Measurements from ENCODE around the gene FCAMR.

The FCAMR gene

GRCh38 chr1:206922524-206922923, 47.7 kb downstream of the FCAMR start:
- peaks cover 26% of the 10 kb centered on the region for H3K4me1 Mint-ChIP-seq (ENCODE audit: low read depth)
- H3K27me3 Mint-ChIP-seq: no peaks in the 10 kb centered on the region
- no peak overlapping the region for H3K4me3 Mint-ChIP-seq
- H3K36me3 Mint-ChIP-seq (ENCODE audit: low read depth): peaks cover 13% of the 10 kb centered on the region
- no peaks in the 10 kb centered on the region for H3K9me3 Mint-ChIP-seq
- H3K27ac Mint-ChIP-seq: no peak overlapping the region

GRCh38 chr1:206921772-206922265, 48.4 kb downstream of the FCAMR start, which contains the start of gene FCMR:
Gene FCMR, minus strand, starts transcription at chr1:206921941. Its CDS starts 87 bp downstream, at chr1:206921854.
- no peaks in the 10 kb centered on the region for H3K27me3 Mint-ChIP-seq
- H3K4me3 Mint-ChIP-seq: no peak within 1 kb of the TSS
- no peaks in the 10 kb centered on the region for H3K9me3 Mint-ChIP-seq
- peaks cover 18% of the 10 kb centered on the region for H3K36me3 Mint-ChIP-seq (ENCODE audit: low read depth)
- no peak within 1 kb of the TSS for H3K27ac Mint-ChIP-seq
- H3K4me1 Mint-ChIP-seq (ENCODE audit: low read depth): peaks cover 28% of the 10 kb centered on the region

GRCh38 chr1:206918076-206918475, 52.2 kb downstream of the FCAMR start:
- H3K4me3 Mint-ChIP-seq: peak overlapping the region; percentile 77
- H3K27ac Mint-ChIP-seq: peak overlapping the region; percentile 94
- no peaks in the 10 kb centered on the region for H3K9me3 Mint-ChIP-seq
- peaks cover 58% of the 10 kb centered on the region for H3K4me1 Mint-ChIP-seq (ENCODE audit: low read depth)
- H3K36me3 Mint-ChIP-seq (ENCODE audit: low read depth): peaks cover 42% of the 10 kb centered on the region
- H3K27me3 Mint-ChIP-seq: no peaks in the 10 kb centered on the region

- Mint-ChIP-seq H3K36me3 (ENCODE audit: low read depth) (peaks cover 56% of the 10 kb centered on the region), H3K4me1 (ENCODE audit: low read depth) (peaks cover 78% of the 10 kb centered on the region), H3K9me3 (no peaks in the 10 kb centered on the region), H3K4me3 (peak overlapping the region; percentile 78), H3K27ac (peak overlapping the region; percentile 94), H3K27me3 (no peaks in the 10 kb centered on the region)
Observed at GRCh38 chr1:206916000-206916709, 54.1 kb downstream of the FCAMR start.

- Mint-ChIP-seq H3K4me1 (ENCODE audit: low read depth) (peaks cover 87% of the 10 kb centered on the region), H3K9me3 (no peaks in the 10 kb centered on the region), H3K27me3 (no peaks in the 10 kb centered on the region), H3K36me3 (ENCODE audit: low read depth) (peaks cover 56% of the 10 kb centered on the region), H3K27ac (peak overlapping the region; percentile 94), H3K4me3 (peak overlapping the region; percentile 78)
Observed at GRCh38 chr1:206915030-206915735, 55.1 kb downstream of the FCAMR start.

GRCh38 chr1:206913766-206914537, 56.3 kb downstream of the FCAMR start:
- Mint-ChIP-seq H3K27me3 (no peaks in the 10 kb centered on the region), H3K9me3 (no peaks in the 10 kb centered on the region), H3K4me1 (ENCODE audit: low read depth) (peaks cover 90% of the 10 kb centered on the region), H3K4me3 (no peak overlapping the region), H3K27ac (peak overlapping the region; percentile 57), H3K36me3 (ENCODE audit: low read depth) (peaks cover 53% of the 10 kb centered on the region)

- no peak overlapping the region for H3K27ac Mint-ChIP-seq
- H3K27me3 Mint-ChIP-seq: no peaks in the 10 kb centered on the region
- no peak overlapping the region for H3K4me3 Mint-ChIP-seq
- no peaks in the 10 kb centered on the region for H3K9me3 Mint-ChIP-seq
- H3K36me3 Mint-ChIP-seq (ENCODE audit: low read depth): peaks cover 55% of the 10 kb centered on the region
- H3K4me1 Mint-ChIP-seq (ENCODE audit: low read depth): peaks cover 92% of the 10 kb centered on the region
Observed at GRCh38 chr1:206912445-206913095, 57.7 kb downstream of the FCAMR start.

GRCh38 chr1:206911064-206911663, 59.1 kb downstream of the FCAMR start:
- H3K27me3 Mint-ChIP-seq: no peaks in the 10 kb centered on the region
- H3K9me3 Mint-ChIP-seq: no peaks in the 10 kb centered on the region
- H3K4me1 Mint-ChIP-seq (ENCODE audit: low read depth): peaks cover 92% of the 10 kb centered on the region
- peak overlapping the region; percentile 59 for H3K27ac Mint-ChIP-seq
- peaks cover 48% of the 10 kb centered on the region for H3K36me3 Mint-ChIP-seq (ENCODE audit: low read depth)
- no peak overlapping the region for H3K4me3 Mint-ChIP-seq

- Mint-ChIP-seq H3K36me3 (ENCODE audit: low read depth) (peaks cover 43% of the 10 kb centered on the region), H3K9me3 (no peaks in the 10 kb centered on the region), H3K27me3 (no peaks in the 10 kb centered on the region), H3K27ac (no peak overlapping the region), H3K4me3 (peak overlapping the region; percentile 41), H3K4me1 (ENCODE audit: low read depth) (peaks cover 92% of the 10 kb centered on the region)
Observed at GRCh38 chr1:206909883-206910318, 60.4 kb downstream of the FCAMR start.

GRCh38 chr1:206909161-206909882, 60.9 kb downstream of the FCAMR start:
- Mint-ChIP-seq H3K4me3 (peak overlapping the region; percentile 61), H3K36me3 (ENCODE audit: low read depth) (peaks cover 43% of the 10 kb centered on the region), H3K27ac (peak overlapping the region; percentile 19), H3K9me3 (no peaks in the 10 kb centered on the region), H3K4me1 (ENCODE audit: low read depth) (peaks cover 92% of the 10 kb centered on the region), H3K27me3 (no peaks in the 10 kb centered on the region)

GRCh38 chr1:206908038-206908437, 62.2 kb downstream of the FCAMR start:
- H3K4me3 Mint-ChIP-seq: no peak overlapping the region
- peak overlapping the region; percentile 53 for H3K27ac Mint-ChIP-seq
- H3K27me3 Mint-ChIP-seq: no peaks in the 10 kb centered on the region
- peaks cover 56% of the 10 kb centered on the region for H3K36me3 Mint-ChIP-seq (ENCODE audit: low read depth)
- H3K4me1 Mint-ChIP-seq (ENCODE audit: low read depth): peaks cover 92% of the 10 kb centered on the region
- no peaks in the 10 kb centered on the region for H3K9me3 Mint-ChIP-seq
